ENCODE results near the gene ADORA2A. TPM values are rescaled to one million over a fixed set of nuclear protein-coding genes. Genes with fewer than 3 reads are reported as not detected.

The ADORA2A gene
- total and polyA plus RNA-seq, 2 donors (not counting 1 experiment from before 2014, with no cell fraction given): 0.78 to 1.5 TPM

DNA sequence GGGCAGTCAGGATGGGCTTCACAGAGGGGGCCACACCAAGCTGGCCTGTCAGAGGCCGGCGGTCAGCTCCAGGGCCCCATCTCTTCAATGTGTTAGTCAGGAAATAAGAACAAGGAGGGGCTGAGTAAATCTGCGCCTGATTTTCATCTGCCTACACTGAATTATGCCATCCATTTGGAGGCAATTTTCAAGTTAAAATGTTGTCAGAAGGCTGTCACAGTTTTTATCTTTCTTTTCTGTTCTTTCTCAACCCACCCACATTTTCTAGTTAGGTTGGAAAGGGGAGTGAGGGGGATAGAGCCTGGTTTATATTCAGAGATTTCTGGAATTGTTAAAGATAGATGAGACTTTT lies 18.8 kb downstream of the ADORA2A start:
- DNase-seq (ENCODE audit: low read depth in 2 of 2): no peak
- H3K27me3 ChIP-seq (ENCODE audit: control insufficient read depth, insufficient read depth, low read length): peaks cover 5% of the 10 kb centered on the region
- no peak overlapping the region for H2AFZ ChIP-seq (ENCODE audit: low read length)
- H3K4me1 ChIP-seq (ENCODE audit: control insufficient read depth, extremely low read depth, insufficient read depth, low read length): peaks cover 3% of the 10 kb centered on the region
- no peaks in the 10 kb centered on the region for H3K9me3 ChIP-seq (ENCODE audit: control insufficient read depth, insufficient read depth, low read depth, low read length)
- no peaks in the 10 kb centered on the region for H4K20me1 ChIP-seq (ENCODE audit: control insufficient read depth, extremely low read depth, insufficient read depth, low read length)
- TF ChIP-seq EZH2 (IDR thresholded peaks at IDR 0.05; ENCODE audit: low read length, missing control alignments): no peak
- TF ChIP-seq, protein P1, sequence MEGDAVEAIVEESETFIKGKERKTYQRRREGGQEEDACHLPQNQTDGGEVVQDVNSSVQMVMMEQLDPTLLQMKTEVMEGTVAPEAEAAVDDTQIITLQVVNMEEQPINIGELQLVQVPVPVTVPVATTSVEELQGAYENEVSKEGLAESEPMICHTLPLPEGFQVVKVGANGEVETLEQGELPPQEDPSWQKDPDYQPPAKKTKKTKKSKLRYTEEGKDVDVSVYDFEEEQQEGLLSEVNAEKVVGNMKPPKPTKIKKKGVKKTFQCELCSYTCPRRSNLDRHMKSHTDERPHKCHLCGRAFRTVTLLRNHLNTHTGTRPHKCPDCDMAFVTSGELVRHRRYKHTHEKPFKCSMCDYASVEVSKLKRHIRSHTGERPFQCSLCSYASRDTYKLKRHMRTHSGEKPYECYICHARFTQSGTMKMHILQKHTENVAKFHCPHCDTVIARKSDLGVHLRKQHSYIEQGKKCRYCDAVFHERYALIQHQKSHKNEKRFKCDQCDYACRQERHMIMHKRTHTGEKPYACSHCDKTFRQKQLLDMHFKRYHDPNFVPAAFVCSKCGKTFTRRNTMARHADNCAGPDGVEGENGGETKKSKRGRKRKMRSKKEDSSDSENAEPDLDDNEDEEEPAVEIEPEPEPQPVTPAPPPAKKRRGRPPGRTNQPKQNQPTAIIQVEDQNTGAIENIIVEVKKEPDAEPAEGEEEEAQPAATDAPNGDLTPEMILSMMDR (conservative IDR thresholded peaks at IDR 0.05 in 1 of 2, IDR thresholded peaks at IDR 0.05 in 1 of 2; ENCODE audit: low read depth in 1 of 2, low read length in 2 of 2): no peak
- H3K36me3 ChIP-seq (ENCODE audit: control insufficient read depth, insufficient read depth, low read length): no peaks in the 10 kb centered on the region
- H3K4me2 ChIP-seq (ENCODE audit: extremely low read depth, insufficient read depth, low read length): no peak overlapping the region
- no peaks in the 10 kb centered on the region for H3K79me2 ChIP-seq (ENCODE audit: control insufficient read depth, insufficient read depth, low read length)
- no peak overlapping the region for H3K27ac ChIP-seq (ENCODE audit: insufficient read depth, low read length)
- H3K9ac ChIP-seq (ENCODE audit: insufficient read depth, low read length): no peak overlapping the region
- H3K4me3 ChIP-seq (replicated peaks in 1 of 4; ENCODE audit: control extremely low read depth in 1 of 4, insufficient read depth in 1 of 4, low read depth in 3 of 4, low read length in 4 of 4): no peak overlapping the region

DNA sequence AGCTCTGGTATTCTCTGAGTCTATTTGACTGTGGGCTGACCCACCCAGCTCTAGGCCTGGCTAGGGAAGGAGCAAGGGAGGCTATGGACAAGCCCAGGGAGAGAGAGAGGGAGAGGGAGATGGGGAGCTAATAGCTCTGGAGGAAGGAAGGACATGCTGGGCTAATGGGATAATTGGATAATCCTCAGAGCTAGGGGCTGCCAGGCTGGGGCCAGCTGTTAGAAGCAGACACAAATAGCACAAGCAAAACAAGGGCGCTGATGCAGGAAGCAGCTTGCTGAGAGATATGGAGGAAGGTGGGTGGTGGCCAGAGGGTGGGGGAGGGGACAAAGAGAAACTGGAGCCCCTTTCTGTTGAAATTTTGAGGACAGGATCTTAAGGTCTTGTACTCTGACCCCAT lies 23.2 kb downstream of the ADORA2A start:
- no peak for TF ChIP-seq EZH2 (IDR thresholded peaks at IDR 0.05; ENCODE audit: low read length, missing control alignments)
- TF ChIP-seq, protein P1 (conservative IDR thresholded peaks at IDR 0.05 in 1 of 2, IDR thresholded peaks at IDR 0.05 in 1 of 2; ENCODE audit: low read depth in 1 of 2, low read length in 2 of 2): no peak
- no peaks in the 10 kb centered on the region for H3K4me1 ChIP-seq (ENCODE audit: control insufficient read depth, extremely low read depth, insufficient read depth, low read length)
- no peaks in the 10 kb centered on the region for H3K9me3 ChIP-seq (ENCODE audit: control insufficient read depth, insufficient read depth, low read depth, low read length)
- H4K20me1 ChIP-seq (ENCODE audit: control insufficient read depth, extremely low read depth, insufficient read depth, low read length): no peaks in the 10 kb centered on the region
- H3K36me3 ChIP-seq (ENCODE audit: control insufficient read depth, insufficient read depth, low read length): no peaks in the 10 kb centered on the region
- H3K4me2 ChIP-seq (ENCODE audit: extremely low read depth, insufficient read depth, low read length): no peak overlapping the region
- H3K4me3 ChIP-seq (replicated peaks in 1 of 4; ENCODE audit: control extremely low read depth in 1 of 4, insufficient read depth in 1 of 4, low read depth in 3 of 4, low read length in 4 of 4): no peak overlapping the region
- no peak overlapping the region for H3K27ac ChIP-seq (ENCODE audit: insufficient read depth, low read length)
- no peak overlapping the region for H2AFZ ChIP-seq (ENCODE audit: low read length)
- no peaks in the 10 kb centered on the region for H3K79me2 ChIP-seq (ENCODE audit: control insufficient read depth, insufficient read depth, low read length)
- peaks cover 5% of the 10 kb centered on the region for H3K27me3 ChIP-seq (ENCODE audit: control insufficient read depth, insufficient read depth, low read length)
- DNase-seq (ENCODE audit: low read depth in 2 of 2): no peak
- H3K9ac ChIP-seq (ENCODE audit: insufficient read depth, low read length): no peak overlapping the region

DNA sequence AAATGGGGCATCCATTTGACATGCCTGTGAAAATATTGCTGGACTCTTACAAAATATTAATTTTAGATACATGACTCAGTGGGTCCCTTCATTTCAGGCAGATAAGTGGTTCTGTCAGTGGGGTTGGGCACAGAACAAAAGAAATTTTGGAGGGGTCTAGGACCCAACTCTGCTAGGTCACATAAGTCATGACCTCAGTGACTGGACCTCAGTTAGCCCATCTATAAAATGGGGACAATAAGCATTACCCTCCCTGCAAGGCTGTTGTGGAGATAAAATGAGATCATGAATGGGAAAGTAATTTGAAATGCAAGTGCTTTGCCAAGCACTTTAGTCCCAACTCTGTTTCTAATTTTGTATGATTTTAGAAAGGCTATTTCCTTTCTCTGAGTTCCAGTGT lies 23.8 kb downstream of the ADORA2A start:
- no peaks in the 10 kb centered on the region for H3K79me2 ChIP-seq (ENCODE audit: control insufficient read depth, insufficient read depth, low read length)
- H3K27ac ChIP-seq (ENCODE audit: insufficient read depth, low read length): no peak overlapping the region
- H3K36me3 ChIP-seq (ENCODE audit: control insufficient read depth, insufficient read depth, low read length): no peaks in the 10 kb centered on the region
- H3K4me1 ChIP-seq (ENCODE audit: control insufficient read depth, extremely low read depth, insufficient read depth, low read length): no peaks in the 10 kb centered on the region
- DNase-seq (ENCODE audit: low read depth in 2 of 2): no peak
- H3K27me3 ChIP-seq (ENCODE audit: control insufficient read depth, insufficient read depth, low read length): peaks cover 4% of the 10 kb centered on the region
- no peak for TF ChIP-seq EZH2 (IDR thresholded peaks at IDR 0.05; ENCODE audit: low read length, missing control alignments)
- TF ChIP-seq, protein P1 (conservative IDR thresholded peaks at IDR 0.05 in 1 of 2, IDR thresholded peaks at IDR 0.05 in 1 of 2; ENCODE audit: low read depth in 1 of 2, low read length in 2 of 2): no peak
- no peak overlapping the region for H3K4me2 ChIP-seq (ENCODE audit: extremely low read depth, insufficient read depth, low read length)
- no peak overlapping the region for H3K4me3 ChIP-seq (replicated peaks in 1 of 4; ENCODE audit: control extremely low read depth in 1 of 4, insufficient read depth in 1 of 4, low read depth in 3 of 4, low read length in 4 of 4)
- H2AFZ ChIP-seq (ENCODE audit: low read length): no peak overlapping the region
- no peak overlapping the region for H3K9ac ChIP-seq (ENCODE audit: insufficient read depth, low read length)
- no peaks in the 10 kb centered on the region for H3K9me3 ChIP-seq (ENCODE audit: control insufficient read depth, insufficient read depth, low read depth, low read length)
- H4K20me1 ChIP-seq (ENCODE audit: control insufficient read depth, extremely low read depth, insufficient read depth, low read length): no peaks in the 10 kb centered on the region

Measured in fibroblast of lung (primary cell).